GM10266 (cell line): ENCODE measurements around the gene RANBP10.
A peak's percentile ranks its signal among the peaks of the same experiment; 100 is the strongest.

Experiments used
- DNase-seq: peaks from one replicate; pipeline ENCODE4 v3.0.0; 2012; ENCODE audit errors: extremely low spot score
- TF ChIP-seq, protein P1 (sequence below): IDR thresholded peaks from 2 replicates; pipeline ENCODE4 v1.5.1; 2012; ENCODE audit warnings: mild to moderate bottlenecking, low read depth; ENCODE audit not compliant: control insufficient read depth, insufficient read depth; ENCODE audit errors: missing control alignments

The RANBP10 gene

DNA sequence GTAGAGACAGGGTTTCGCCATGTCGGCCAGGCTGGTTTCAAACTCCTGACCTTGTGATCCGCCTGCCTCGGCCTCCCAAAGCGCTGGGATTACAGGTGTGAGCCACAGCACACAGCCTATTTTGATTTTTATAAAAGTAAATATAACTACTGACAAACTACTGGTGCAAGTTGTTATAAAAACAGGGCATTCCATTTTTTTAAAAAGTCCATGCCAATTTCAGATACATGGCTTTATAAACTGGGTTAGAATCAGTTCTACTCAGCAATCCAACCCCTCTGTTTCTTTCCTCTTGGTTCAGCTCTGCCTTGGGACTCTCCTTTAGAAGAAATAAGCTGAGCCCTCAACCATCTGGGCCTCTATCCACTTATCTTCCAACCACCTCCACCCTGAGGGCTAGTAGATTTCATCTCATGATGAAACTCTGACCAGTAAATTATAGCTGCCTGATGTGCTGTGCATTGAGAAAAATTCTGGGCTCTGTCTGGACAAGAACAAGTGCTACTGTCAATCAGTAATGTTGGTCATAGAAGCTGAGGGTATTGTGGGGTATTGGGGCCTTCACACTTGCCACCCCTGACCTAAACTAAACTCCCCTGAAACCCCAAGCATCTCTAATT is 10.2 kb downstream of the RANBP10 start:
- TF ChIP-seq, protein P1, sequence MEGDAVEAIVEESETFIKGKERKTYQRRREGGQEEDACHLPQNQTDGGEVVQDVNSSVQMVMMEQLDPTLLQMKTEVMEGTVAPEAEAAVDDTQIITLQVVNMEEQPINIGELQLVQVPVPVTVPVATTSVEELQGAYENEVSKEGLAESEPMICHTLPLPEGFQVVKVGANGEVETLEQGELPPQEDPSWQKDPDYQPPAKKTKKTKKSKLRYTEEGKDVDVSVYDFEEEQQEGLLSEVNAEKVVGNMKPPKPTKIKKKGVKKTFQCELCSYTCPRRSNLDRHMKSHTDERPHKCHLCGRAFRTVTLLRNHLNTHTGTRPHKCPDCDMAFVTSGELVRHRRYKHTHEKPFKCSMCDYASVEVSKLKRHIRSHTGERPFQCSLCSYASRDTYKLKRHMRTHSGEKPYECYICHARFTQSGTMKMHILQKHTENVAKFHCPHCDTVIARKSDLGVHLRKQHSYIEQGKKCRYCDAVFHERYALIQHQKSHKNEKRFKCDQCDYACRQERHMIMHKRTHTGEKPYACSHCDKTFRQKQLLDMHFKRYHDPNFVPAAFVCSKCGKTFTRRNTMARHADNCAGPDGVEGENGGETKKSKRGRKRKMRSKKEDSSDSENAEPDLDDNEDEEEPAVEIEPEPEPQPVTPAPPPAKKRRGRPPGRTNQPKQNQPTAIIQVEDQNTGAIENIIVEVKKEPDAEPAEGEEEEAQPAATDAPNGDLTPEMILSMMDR = no peak
- no peak for DNase-seq

DNA sequence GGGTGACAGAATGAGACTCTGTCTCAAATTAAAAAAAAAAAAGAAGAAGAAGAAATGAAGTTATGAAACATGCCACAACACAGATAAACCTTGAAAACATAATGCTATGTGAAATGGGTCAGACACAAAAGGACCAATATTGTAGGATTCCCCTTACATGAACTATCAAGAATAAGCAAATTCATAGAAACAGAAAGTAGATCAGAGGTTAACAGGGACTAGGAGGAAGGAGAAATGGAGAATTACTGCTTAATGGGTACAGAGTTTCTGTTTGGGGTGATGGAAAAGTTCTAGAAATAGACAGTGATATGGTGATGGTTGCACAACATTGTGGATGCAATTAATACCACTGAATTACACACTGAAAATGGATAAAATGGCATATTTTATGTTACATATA is 16.3 kb downstream of the RANBP10 start:
- TF ChIP-seq, protein P1 = no peak
- DNase-seq = no peak

DNA sequence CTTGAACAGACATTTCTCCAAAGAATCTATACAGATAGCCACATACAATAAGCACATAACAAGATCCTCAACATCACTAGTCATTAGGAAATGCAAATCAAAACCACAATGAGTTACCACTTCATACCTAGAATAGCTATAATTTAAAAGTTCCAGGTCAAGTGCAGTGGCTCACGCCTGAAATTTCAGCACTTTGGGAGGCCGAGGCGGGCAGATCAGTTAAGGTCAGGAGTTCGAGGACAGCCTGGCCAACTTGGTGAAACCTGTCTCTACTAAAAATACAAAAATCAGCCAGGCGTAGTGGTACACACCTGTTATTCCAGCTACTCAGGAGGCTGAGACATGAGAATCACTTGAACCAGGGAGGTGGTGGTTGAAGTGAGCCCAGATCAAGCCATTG is 19.9 kb downstream of the RANBP10 start:
- no peak for DNase-seq
- TF ChIP-seq, protein P1 = no peak

DNA sequence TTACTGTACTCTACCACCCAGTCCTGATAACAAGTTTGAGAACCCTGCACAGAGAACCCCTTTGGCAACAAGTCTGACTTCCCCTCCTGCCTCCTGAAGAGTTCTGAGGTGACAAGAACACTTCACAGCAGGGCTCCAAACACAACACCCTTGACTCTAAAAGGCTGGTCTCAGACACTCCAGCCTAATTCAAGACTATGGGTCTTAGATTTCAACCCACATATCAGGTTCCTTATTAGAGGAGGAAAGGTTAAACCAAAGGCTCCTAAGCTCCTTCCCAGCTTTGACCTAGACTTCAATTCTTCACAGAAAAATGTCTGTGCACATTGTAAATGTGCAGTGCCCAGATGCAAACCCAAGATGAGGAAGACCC is 23.0 kb downstream of the RANBP10 start:
- no peak for DNase-seq

DNA sequence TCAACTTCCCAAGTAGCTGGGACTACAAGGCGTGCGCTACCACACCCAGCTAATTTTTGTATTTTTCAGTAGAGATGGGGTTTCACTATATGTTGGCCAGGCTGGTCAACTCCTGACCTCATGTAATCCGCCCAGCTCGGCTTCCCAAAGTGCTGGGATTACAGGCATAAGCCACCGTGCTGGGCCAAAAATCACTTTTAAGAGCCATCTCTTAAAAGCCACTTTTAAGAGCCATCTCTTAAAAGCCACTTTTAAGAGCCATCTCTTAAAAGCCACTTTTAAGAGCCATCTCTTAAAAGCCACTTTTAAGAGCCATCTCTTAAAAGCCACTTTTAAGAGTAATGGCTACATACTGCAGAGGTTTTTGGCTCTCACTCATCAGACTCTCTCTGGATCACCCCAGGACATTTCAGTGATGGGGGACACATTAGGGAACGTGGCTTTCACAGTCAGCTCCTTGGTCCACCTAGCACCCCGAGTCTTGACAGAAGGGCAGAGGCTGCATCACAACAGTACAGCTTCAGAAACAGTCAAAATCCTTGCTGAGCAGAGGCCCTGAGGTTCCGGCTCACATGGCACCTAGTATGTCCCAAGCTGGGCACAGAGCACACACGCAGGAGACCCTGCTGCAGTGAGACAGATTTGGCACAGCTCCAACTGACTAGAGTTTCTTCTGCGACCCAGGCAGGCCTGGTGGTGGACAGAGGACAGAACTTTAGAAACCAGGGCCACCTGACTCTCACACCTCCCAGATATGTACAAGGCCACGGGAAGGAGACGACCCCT is 23.6 kb downstream of the RANBP10 start:
- TF ChIP-seq, protein P1 = no peak
- DNase-seq = no peak

More for the DNA sequence above, 23.0 kb downstream of the RANBP10 start:
- TF ChIP-seq, protein P1 = no peak

DNA sequence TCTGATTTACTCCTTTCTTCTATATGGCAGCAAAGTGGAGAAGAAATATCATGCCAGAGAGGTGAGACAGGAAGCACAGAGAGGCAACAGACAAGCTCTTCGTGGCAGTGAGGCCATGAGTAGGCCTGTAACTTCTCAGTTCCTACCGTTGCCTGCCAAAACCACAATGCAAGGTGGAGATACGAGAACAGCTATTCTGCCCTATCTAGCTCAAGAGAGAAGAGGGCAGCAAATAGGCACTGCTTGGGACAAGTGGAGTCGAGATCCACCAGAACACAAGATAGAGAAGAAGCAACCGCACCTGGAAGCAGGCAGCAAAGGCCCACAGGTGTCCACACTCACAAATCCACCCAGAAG is 24.8 kb downstream of the RANBP10 start:
- TF ChIP-seq, protein P1 = no peak
- peak; percentile 36 for DNase-seq
